ENCODE measurements around the gene YBX2.

YBX2 gene

GRCh38 chr17:7266784-7267183, 27.7 kb downstream of the YBX2 start:
- no peak for DNase-seq (ENCODE audit: low read depth in 3 of 3)

GRCh38 chr17:7263801-7264078, 30.7 kb downstream of the YBX2 start:
- DNase-seq (ENCODE audit: low read depth in 3 of 3), result no peak

- DNase-seq (ENCODE audit: low read depth in 3 of 3), result no peak
Observed at GRCh38 chr17:7262935-7263800, 31.3 kb downstream of the YBX2 start.

GRCh38 chr17:7262192-7262934, 32.1 kb downstream of the YBX2 start, which contains the start of gene CLDN7:
TSS of gene CLDN7 (minus strand) at chr17:7262478. CDS start at chr17:7262043, 435 bp downstream.
- DNase-seq (ENCODE audit: low read depth in 3 of 3), result no peak

GRCh38 chr17:7261379-7262191, 32.9 kb downstream of the YBX2 start:
- no peak for DNase-seq (ENCODE audit: low read depth in 3 of 3)

GRCh38 chr17:7260651-7261378, 33.6 kb downstream of the YBX2 start:
- DNase-seq (ENCODE audit: low read depth in 3 of 3), result no peak

- DNase-seq (ENCODE audit: low read depth in 3 of 3), result no peak
Observed at GRCh38 chr17:7260151-7260550, 34.3 kb downstream of the YBX2 start.

- no peak for DNase-seq (ENCODE audit: low read depth in 3 of 3)
Observed at GRCh38 chr17:7259555-7259889, 34.9 kb downstream of the YBX2 start.

- no peak for DNase-seq (ENCODE audit: low read depth in 3 of 3)
Observed at GRCh38 chr17:7258731-7259554, 35.5 kb downstream of the YBX2 start.

- no peak for DNase-seq (ENCODE audit: low read depth in 3 of 3)
Observed at GRCh38 chr17:7256766-7257456, 37.5 kb downstream of the YBX2 start.

- no peak for DNase-seq (ENCODE audit: low read depth in 3 of 3)
Observed at GRCh38 chr17:7254511-7254910, 39.9 kb downstream of the YBX2 start.

- no peak for DNase-seq (ENCODE audit: low read depth in 3 of 3)
Observed at GRCh38 chr17:7253082-7253481, 41.4 kb downstream of the YBX2 start.

- DNase-seq (ENCODE audit: low read depth in 3 of 3), result peak; percentile 70 to 91 (median 82)
Observed at GRCh38 chr17:7252176-7253043, 42.0 kb downstream of the YBX2 start, which contains the start of gene ELP5. TSS of gene ELP5 (plus strand) at chr17:7252215. CDS start at chr17:7252551, 336 bp downstream.

GRCh38 chr17:7251661-7252175, 42.7 kb downstream of the YBX2 start, which contains the start of gene CTDNEP1:
TSS of gene CTDNEP1 (minus strand) at chr17:7251734. CDS start at chr17:7251296, 438 bp downstream.
- peak; percentile 96 to 99 (median 98) for DNase-seq (ENCODE audit: low read depth in 3 of 3)

- no peak for DNase-seq (ENCODE audit: low read depth in 3 of 3)
Observed at GRCh38 chr17:7250695-7251627, 43.5 kb downstream of the YBX2 start.

GRCh38 chr17:7249830-7250229, 44.6 kb downstream of the YBX2 start:
- no peak for DNase-seq (ENCODE audit: low read depth in 3 of 3)

GRCh38 chr17:7249214-7249613, 45.2 kb downstream of the YBX2 start:
- DNase-seq (ENCODE audit: low read depth in 3 of 3), result no peak

GRCh38 chr17:7248796-7249195, 45.6 kb downstream of the YBX2 start:
- no peak for DNase-seq (ENCODE audit: low read depth in 3 of 3)
